ENCODE data around the gene ARHGEF39. TPM values are rescaled to one million over a fixed set of nuclear protein-coding genes. Genes with fewer than 3 reads are reported as not detected.

Gene ARHGEF39
- total and polyA plus RNA-seq, 2 experiments from 2014 or later = 5.2 to 9.4 TPM

DNA sequence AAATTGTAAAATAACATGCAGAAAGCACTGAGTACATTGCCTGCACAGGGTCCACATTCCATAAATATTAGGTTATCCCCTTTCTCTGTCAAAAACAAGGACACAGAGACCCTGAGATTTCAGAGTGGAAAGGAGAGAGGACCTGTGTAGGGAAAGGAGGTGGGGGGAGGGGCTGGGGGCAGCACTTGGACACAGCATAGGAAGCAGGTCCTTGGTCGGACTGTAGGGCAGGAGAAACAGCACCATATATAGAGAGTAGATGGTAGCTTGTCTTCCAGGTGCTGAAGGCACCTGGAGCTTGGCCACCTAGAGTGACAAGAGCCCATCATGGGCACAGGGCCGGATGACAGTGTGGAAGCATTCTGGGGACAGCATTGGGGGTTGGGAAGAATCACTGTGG, 22.3 kb upstream of the ARHGEF39 start:
- Histone ChIP-seq H3K4me1 (ENCODE audit: insufficient read depth) (peaks cover 20% of the 10 kb centered on the region), H3K27ac (no peak overlapping the region), H3K36me3 (replicated peaks; ENCODE audit: insufficient read depth, low read depth) (no peaks in the 10 kb centered on the region), H3K4me2 (no peak overlapping the region), H3K79me2 (peaks cover 3% of the 10 kb centered on the region), H2AFZ (no peak overlapping the region), H3K27me3 (no peaks in the 10 kb centered on the region), H4K20me1 (ENCODE audit: insufficient read depth, poor library complexity, severe bottlenecking) (no peaks in the 10 kb centered on the region), H3K9me2 (replicated peaks; ENCODE audit: insufficient read depth) (no peaks in the 10 kb centered on the region), H3K9me3 (ENCODE audit: low read depth) (no peaks in the 10 kb centered on the region), H3K4me3 (no peak overlapping the region)
- no peak for TF ChIP-seq EZH2 (IDR thresholded peaks at IDR 0.05; ENCODE audit: borderline replicate concordance)
- no peak for TF ChIP-seq EZH2phosphoT487 (IDR thresholded peaks at IDR 0.05; ENCODE audit: low read depth, severe bottlenecking, unreplicated experiment)
- TF ChIP-seq, protein P1, sequence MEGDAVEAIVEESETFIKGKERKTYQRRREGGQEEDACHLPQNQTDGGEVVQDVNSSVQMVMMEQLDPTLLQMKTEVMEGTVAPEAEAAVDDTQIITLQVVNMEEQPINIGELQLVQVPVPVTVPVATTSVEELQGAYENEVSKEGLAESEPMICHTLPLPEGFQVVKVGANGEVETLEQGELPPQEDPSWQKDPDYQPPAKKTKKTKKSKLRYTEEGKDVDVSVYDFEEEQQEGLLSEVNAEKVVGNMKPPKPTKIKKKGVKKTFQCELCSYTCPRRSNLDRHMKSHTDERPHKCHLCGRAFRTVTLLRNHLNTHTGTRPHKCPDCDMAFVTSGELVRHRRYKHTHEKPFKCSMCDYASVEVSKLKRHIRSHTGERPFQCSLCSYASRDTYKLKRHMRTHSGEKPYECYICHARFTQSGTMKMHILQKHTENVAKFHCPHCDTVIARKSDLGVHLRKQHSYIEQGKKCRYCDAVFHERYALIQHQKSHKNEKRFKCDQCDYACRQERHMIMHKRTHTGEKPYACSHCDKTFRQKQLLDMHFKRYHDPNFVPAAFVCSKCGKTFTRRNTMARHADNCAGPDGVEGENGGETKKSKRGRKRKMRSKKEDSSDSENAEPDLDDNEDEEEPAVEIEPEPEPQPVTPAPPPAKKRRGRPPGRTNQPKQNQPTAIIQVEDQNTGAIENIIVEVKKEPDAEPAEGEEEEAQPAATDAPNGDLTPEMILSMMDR (IDR thresholded peaks at IDR 0.05; ENCODE audit: poor library complexity) = no peak
- no peak for DNase-seq (ENCODE audit: low spot score)
- WGBS (ENCODE audit: low lambda C conversion rate, missing lambda C conversion rate) = 100% methylated on average over 2 of the region's 2 CpGs

DNA sequence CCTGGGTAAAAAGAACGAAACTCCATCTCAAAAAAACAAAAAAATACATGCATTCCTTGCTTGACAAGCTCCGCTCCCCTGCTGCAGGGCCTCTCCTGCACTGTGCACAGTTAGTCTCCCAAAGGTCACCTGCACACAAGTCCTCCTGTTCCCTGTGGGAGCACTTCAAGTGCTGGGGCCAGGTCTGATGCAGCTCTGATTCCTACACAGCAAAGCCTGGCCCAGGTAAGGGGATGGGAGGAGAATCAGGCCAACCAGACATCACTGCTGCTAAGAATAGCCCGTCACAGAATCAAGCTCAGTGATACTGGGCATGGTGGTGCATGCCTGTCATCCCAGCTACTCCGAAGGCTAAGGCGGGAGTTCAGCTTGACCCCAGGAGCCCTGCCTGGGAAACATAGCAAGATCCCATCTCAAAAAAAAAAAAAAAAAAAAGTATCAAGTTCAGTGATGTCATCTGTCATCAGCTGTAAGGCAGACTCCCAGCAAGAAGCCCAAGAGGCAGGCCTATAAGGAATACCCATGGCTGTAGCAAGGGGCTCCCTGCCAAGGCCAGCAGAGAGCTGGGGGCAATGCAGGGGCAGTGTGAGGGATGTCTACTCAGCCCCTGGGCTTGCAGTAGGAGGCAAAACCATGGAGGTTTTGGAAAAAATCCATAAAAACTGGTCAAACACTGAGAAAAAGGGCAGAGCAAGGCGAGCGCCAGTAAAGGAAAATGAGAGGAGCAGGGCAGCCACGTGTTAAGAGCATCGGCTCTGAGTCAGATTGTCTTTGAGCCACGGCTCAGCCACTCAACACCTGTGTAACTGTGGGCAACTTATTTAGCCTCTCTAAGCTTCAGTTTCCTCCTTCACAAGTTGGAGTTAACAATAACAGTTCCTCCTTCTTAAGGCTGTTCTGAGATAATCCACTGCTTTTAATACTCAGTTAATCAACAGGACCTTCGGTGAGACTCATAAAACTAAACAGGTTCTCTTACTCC, 21.5 kb upstream of the ARHGEF39 start:
- H3K9me2 ChIP-seq (replicated peaks; ENCODE audit: insufficient read depth) = no peaks in the 10 kb centered on the region
- peaks cover 16% of the 10 kb centered on the region for H3K4me1 ChIP-seq (ENCODE audit: insufficient read depth)
- TF ChIP-seq EZH2phosphoT487 (IDR thresholded peaks at IDR 0.05; ENCODE audit: low read depth, severe bottlenecking, unreplicated experiment) (no peak), EZH2 (IDR thresholded peaks at IDR 0.05; ENCODE audit: borderline replicate concordance) (no peak)
- TF ChIP-seq, protein P1 (IDR thresholded peaks at IDR 0.05; ENCODE audit: poor library complexity) = no peak
- no peak overlapping the region for H3K4me2 ChIP-seq
- no peak for DNase-seq (ENCODE audit: low spot score)
- H3K27ac ChIP-seq = no peak overlapping the region
- no peaks in the 10 kb centered on the region for H4K20me1 ChIP-seq (ENCODE audit: insufficient read depth, poor library complexity, severe bottlenecking)
- peaks cover 3% of the 10 kb centered on the region for H3K79me2 ChIP-seq
- no peaks in the 10 kb centered on the region for H3K36me3 ChIP-seq (replicated peaks; ENCODE audit: insufficient read depth, low read depth)
- no peaks in the 10 kb centered on the region for H3K27me3 ChIP-seq
- H2AFZ ChIP-seq = no peak overlapping the region
- 76% methylated on average over 11 of the region's 11 CpGs for WGBS (ENCODE audit: low lambda C conversion rate, missing lambda C conversion rate)
- H3K9me3 ChIP-seq (ENCODE audit: low read depth) = no peaks in the 10 kb centered on the region
- H3K4me3 ChIP-seq = no peak overlapping the region

DNA sequence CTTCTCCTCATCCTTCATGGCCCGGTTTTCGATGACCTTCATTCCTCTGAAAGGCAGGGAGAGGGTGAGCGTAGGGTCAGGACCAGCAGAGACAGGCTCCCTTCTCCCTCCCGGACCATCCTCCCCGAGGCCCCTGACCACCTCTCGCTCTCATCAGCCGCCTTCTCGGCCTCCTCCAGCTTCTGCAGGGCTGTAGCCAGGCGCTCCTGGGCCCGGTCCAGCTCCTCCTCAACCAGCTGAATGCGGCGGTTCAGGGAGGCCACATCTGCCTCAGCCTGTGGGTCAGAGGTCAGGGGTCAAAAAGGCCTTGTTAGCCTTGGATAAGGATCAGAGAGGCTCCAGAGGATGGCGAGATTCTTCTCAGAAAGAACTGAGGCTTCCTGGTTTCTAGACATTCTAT, 20.5 kb upstream of the ARHGEF39 start:
- Histone ChIP-seq H3K9me2 (replicated peaks; ENCODE audit: insufficient read depth) (no peaks in the 10 kb centered on the region), H3K27me3 (no peaks in the 10 kb centered on the region), H3K79me2 (peaks cover 3% of the 10 kb centered on the region), H3K4me3 (no peak overlapping the region), H2AFZ (no peak overlapping the region), H3K9me3 (ENCODE audit: low read depth) (no peaks in the 10 kb centered on the region), H3K4me2 (no peak overlapping the region), H4K20me1 (ENCODE audit: insufficient read depth, poor library complexity, severe bottlenecking) (no peaks in the 10 kb centered on the region), H3K36me3 (replicated peaks; ENCODE audit: insufficient read depth, low read depth) (no peaks in the 10 kb centered on the region), H3K27ac (no peak overlapping the region), H3K4me1 (ENCODE audit: insufficient read depth) (peaks cover 13% of the 10 kb centered on the region)
- no peak for DNase-seq (ENCODE audit: low spot score)
- TF ChIP-seq, protein P1 (IDR thresholded peaks at IDR 0.05; ENCODE audit: poor library complexity) = no peak
- TF ChIP-seq EZH2 (IDR thresholded peaks at IDR 0.05; ENCODE audit: borderline replicate concordance) = no peak
- TF ChIP-seq EZH2phosphoT487 (IDR thresholded peaks at IDR 0.05; ENCODE audit: low read depth, severe bottlenecking, unreplicated experiment) = no peak
- 93% methylated on average over 13 of the region's 13 CpGs for WGBS (ENCODE audit: low lambda C conversion rate, missing lambda C conversion rate)

Data from hepatocyte (in vitro differentiated cells).